ENCODE results near the gene NAAA. TPM values are rescaled to one million over a fixed set of nuclear protein-coding genes. Genes with fewer than 3 reads are reported as not detected.
A peak's percentile ranks its signal among the peaks of the same experiment; 100 is the strongest.

NAAA gene
- total and polyA plus RNA-seq, 2 of the 13 experiments (the other 11 are each of a cell fraction or from before 2014, with no cell fraction given), result 22.4 to 24.6 TPM

- TF ChIP-seq HNF1B (CRISPR knock-in tag; IDR thresholded peaks at IDR 0.05), result no peak
- TF ChIP-seq ZNF557 (CRISPR knock-in tag; IDR thresholded peaks at IDR 0.05), result no peak
- TF ChIP-seq SOX6 (IDR thresholded peaks at IDR 0.05), result no peak
- 0 out of 2 replicates have a peak, but pooled peaks have one; percentile 4 for TF ChIP-seq SOX6 (CRISPR knock-in tag; IDR thresholded peaks at IDR 0.05)
- TF ChIP-seq NR2C2 (CRISPR knock-in tag; IDR thresholded peaks at IDR 0.05; ENCODE audit: borderline replicate concordance), result peak; percentile 54; the same call in 1 of the 2 replicates
- TF ChIP-seq YEATS2 (CRISPR knock-in tag; IDR thresholded peaks at IDR 0.05; ENCODE audit: borderline replicate concordance), result no peak
- no peak for TF ChIP-seq MAFK (conservative IDR thresholded peaks at IDR 0.05 in 1 of 2, IDR thresholded peaks at IDR 0.05 in 1 of 2; ENCODE audit: low read length in 2 of 2)
- TF ChIP-seq ZNF567 (CRISPR knock-in tag; IDR thresholded peaks at IDR 0.05; ENCODE audit: borderline replicate concordance), result no peak
- TF ChIP-seq ZNF207 (IDR thresholded peaks at IDR 0.05; ENCODE audit: borderline replicate concordance), result no peak
- TF ChIP-seq TAF1 (CRISPR knock-in tag; IDR thresholded peaks at IDR 0.05), result peak; percentile 43; the same call in 1 of the 2 replicates
- no peak; the same call in 1 of the 2 replicates for TF ChIP-seq ZNF280D (CRISPR knock-in tag; IDR thresholded peaks at IDR 0.05)
- TF ChIP-seq MNT (IDR thresholded peaks at IDR 0.05), result 0 out of 2 replicates have a peak, but pooled peaks have one; percentile 6
- TF ChIP-seq CREB3 (CRISPR knock-in tag; IDR thresholded peaks at IDR 0.05), result no peak
- no peak for TF ChIP-seq ZFP37 (CRISPR knock-in tag; IDR thresholded peaks at IDR 0.05; ENCODE audit: borderline replicate concordance)
- 0 out of 2 replicates have a peak, but pooled peaks have one; percentile 17 for TF ChIP-seq ELF1 (CRISPR knock-in tag; IDR thresholded peaks at IDR 0.05)
Measured at GRCh38 chr4:75939890-75940691, 722 bp downstream of the NAAA start (continued).

Measured in HepG2 (cell line).